SW480 (cell line): ENCODE measurements around the gene RTN4RL1.
A peak's percentile ranks its signal among the peaks of the same experiment; 100 is the strongest.

Source experiments
- DNase-seq: peaks from one replicate; pipeline ENCODE4 v3.0.0-alpha.2; 2016; ENCODE audit warnings: low spot score

Gene RTN4RL1

GRCh38 chr17:2025220-2025621, at the start of gene RTN4RL1:
Gene RTN4RL1, minus strand, starts transcription at chr17:2025334. Its CDS starts 469 bp downstream, at chr17:2024865.
- peak; percentile 60 for DNase-seq

GRCh38 chr17:2074919-2075318, 49.8 kb upstream of the RTN4RL1 start:
- no peak for DNase-seq

GRCh38 chr17:2071455-2072281, 46.5 kb upstream of the RTN4RL1 start:
- no peak for DNase-seq

GRCh38 chr17:2071024-2071385, 45.9 kb upstream of the RTN4RL1 start:
- no peak for DNase-seq

GRCh38 chr17:2070241-2071023, 45.3 kb upstream of the RTN4RL1 start:
- DNase-seq = no peak

- no peak for DNase-seq
These were observed 43.5 kb upstream of the RTN4RL1 start for GRCh38 chr17:2068519-2069051.

- DNase-seq = no peak
These were observed 42.9 kb upstream of the RTN4RL1 start for GRCh38 chr17:2068031-2068518.

GRCh38 chr17:2067608-2068024, 42.5 kb upstream of the RTN4RL1 start:
- no peak for DNase-seq

GRCh38 chr17:2067048-2067561, 42.0 kb upstream of the RTN4RL1 start:
- no peak for DNase-seq

- no peak for DNase-seq
These were observed 40.8 kb upstream of the RTN4RL1 start for GRCh38 chr17:2065949-2066400.

- DNase-seq = no peak
These were observed 40.0 kb upstream of the RTN4RL1 start for GRCh38 chr17:2064980-2065785.

- DNase-seq = no peak
These were observed 39.4 kb upstream of the RTN4RL1 start for GRCh38 chr17:2064520-2064971.

- DNase-seq = no peak
These were observed 39.0 kb upstream of the RTN4RL1 start for GRCh38 chr17:2064147-2064489.

GRCh38 chr17:2063261-2064146, 38.4 kb upstream of the RTN4RL1 start:
- no peak for DNase-seq

- DNase-seq = no peak
These were observed 37.5 kb upstream of the RTN4RL1 start for GRCh38 chr17:2062571-2063183.

- DNase-seq = no peak
These were observed 36.4 kb upstream of the RTN4RL1 start for GRCh38 chr17:2061441-2061958.

- no peak for DNase-seq
These were observed 35.7 kb upstream of the RTN4RL1 start for GRCh38 chr17:2060681-2061440.

GRCh38 chr17:2060385-2060658, 35.2 kb upstream of the RTN4RL1 start:
- DNase-seq = no peak
